MCF 10A (cell line): ENCODE results near the gene ENTPD7. TPM values are rescaled to one million over a fixed set of nuclear protein-coding genes. Genes with fewer than 3 reads are reported as not detected.
A peak's percentile ranks its signal among the peaks of the same experiment; 100 is the strongest.

ENCODE experiments used
- BruUV-seq: library from RNA; stranded (reverse); fragments of 400-500 nt; replicated peaks from 2 replicates; lab custom pipeline; 2021; lab: Mats Ljungman, UMichigan
- CTCF ChIA-PET: fragments of 300-600 bp; sonication (Branson Sonifier 250); formaldehyde crosslinking; extraction: SDS; loops from one replicate; lab custom pipeline; 2021; ENCODE audit warnings: antibody characterized with exemption, inconsistent platforms; lab: Yijun Ruan, JAX
- POLR2A ChIA-PET: fragments of 300-600, 350-650 bp; sonication (Branson Sonifier 250); formaldehyde crosslinking; extraction: SDS; loops from one replicate; lab custom pipeline; 2020; ENCODE audit warnings: antibody characterized with exemption, inconsistent platforms; lab: Yijun Ruan, JAX
- DNase-seq: peaks from one replicate; pipeline ENCODE4 v3.0.0-alpha.2; 2018; ENCODE audit not compliant: unreplicated experiment
- H3K27ac Mint-ChIP-seq: one replicate; pipeline ENCODE4 v1.8.0; 2022; ENCODE audit warnings: mild to moderate bottlenecking, low read depth, mixed read lengths; ENCODE audit not compliant: unreplicated experiment
- H3K27me3 Mint-ChIP-seq: one replicate; pipeline ENCODE4 v1.8.0; 2022; ENCODE audit warnings: mixed read lengths; ENCODE audit not compliant: insufficient read depth, unreplicated experiment
- H3K36me3 Mint-ChIP-seq: one replicate; pipeline ENCODE4 v1.8.0; 2022; ENCODE audit warnings: mild to moderate bottlenecking, moderate library complexity, mixed read lengths; ENCODE audit not compliant: insufficient read depth, unreplicated experiment
- H3K4me1 Mint-ChIP-seq: one replicate; pipeline ENCODE4 v1.8.0; 2022; ENCODE audit warnings: mixed read lengths; ENCODE audit not compliant: insufficient read depth, unreplicated experiment
- H3K4me3 Mint-ChIP-seq: one replicate; pipeline ENCODE4 v1.8.0; 2022; ENCODE audit warnings: mild to moderate bottlenecking, moderate library complexity, mixed read lengths; ENCODE audit not compliant: unreplicated experiment
- H3K9me3 Mint-ChIP-seq: one replicate; pipeline ENCODE4 v1.8.0; 2022; ENCODE audit warnings: mixed read lengths; ENCODE audit not compliant: unreplicated experiment
- CTCF ChIP-seq: fragments of 200-600 bp; IDR thresholded peaks from one replicate; pipeline ENCODE4 v1.8.0; 2022; ENCODE audit warnings: antibody characterized with exemption, mild to moderate bottlenecking; ENCODE audit not compliant: unreplicated experiment
- intact Hi-C: fragments of 100-400 bp; cut with micrococcal nuclease; formaldehyde crosslinking; loops from 2 replicates; pipeline ENCODE4 v1.14.1; 2022
- total RNA-seq: library from RNA; stranded (reverse); gene quantifications from 2 replicates; pipeline ENCODE4 v1.2.3, GENCODE V29; 2022

The ENTPD7 gene
- total RNA-seq, 1 experiment from 2014 or later, result 18.3 TPM

GRCh38 chr10:99665304-99665703 is 6.0 kb downstream of the ENTPD7 start:
- H3K4me1 Mint-ChIP-seq, result peaks cover 27% of the 10 kb centered on the region
- CTCF ChIA-PET, result interaction anchor here (0.6 to 1.1 kb wide), 4 partner anchors 34 to 116 kb away, joined by 3 to 4 read pairs (median 3); no protein-coding TSS in a partner anchor
- DNase-seq, result no peak
- no TSS peak for BruUV-seq
- H3K27ac Mint-ChIP-seq, result no peak overlapping the region
- TF ChIP-seq CTCF, result no peak
- H3K27me3 Mint-ChIP-seq, result no peaks in the 10 kb centered on the region
- no peaks in the 10 kb centered on the region for H3K9me3 Mint-ChIP-seq
- POLR2A ChIA-PET, result interaction anchor here (0.7 to 2.5 kb wide), 4 partner anchors 17 to 235 kb away, joined by 4 to 7 read pairs (median 4); partner anchors contain the start of gene GOT1
- peaks cover 67% of the 10 kb centered on the region for H3K36me3 Mint-ChIP-seq
- no peak overlapping the region for H3K4me3 Mint-ChIP-seq
- intact Hi-C loops, result no loop called here

- Mint-ChIP-seq H3K27me3 (no peaks in the 10 kb centered on the region), H3K4me1 (peaks cover 22% of the 10 kb centered on the region), H3K36me3 (peaks cover 64% of the 10 kb centered on the region), H3K4me3 (no peak overlapping the region), H3K9me3 (no peaks in the 10 kb centered on the region), H3K27ac (peak overlapping the region; percentile 69)
- no peak for TF ChIP-seq CTCF
- POLR2A ChIA-PET, result interaction anchor here (0.6 to 2.5 kb wide), 10 partner anchors 8 to 65 kb away, joined by 3 to 23 read pairs (median 4); partner anchors contain the start of genes COX15, CUTC, ENTPD7 and SLC25A28
- BruUV-seq, result no TSS peak
- peak; percentile 38 for DNase-seq
- CTCF ChIA-PET, result interaction anchor here (0.6 to 1.8 kb wide), 4 partner anchors 15 to 44 kb away, joined by 3 to 7 read pairs (median 6); no protein-coding TSS in a partner anchor
- intact Hi-C loops, result no loop called here
Measured at GRCh38 chr10:99667108-99667751, 7.9 kb downstream of the ENTPD7 start.

- CTCF ChIA-PET, result interaction anchor here (1.3 kb wide), 1 partner anchor 40 kb away, joined by 6 read pairs; no protein-coding TSS in a partner anchor
- Mint-ChIP-seq H3K27ac (no peak overlapping the region), H3K9me3 (no peaks in the 10 kb centered on the region), H3K27me3 (no peaks in the 10 kb centered on the region), H3K4me1 (peaks cover 11% of the 10 kb centered on the region), H3K36me3 (peaks cover 33% of the 10 kb centered on the region), H3K4me3 (no peak overlapping the region)
- intact Hi-C loops, result no loop called here
- no TSS peak for BruUV-seq
- DNase-seq, result no peak
- POLR2A ChIA-PET, result interaction anchor here (0.7 to 1.9 kb wide), 5 partner anchors 10 to 314 kb away, joined by 3 to 7 read pairs (median 3); partner anchors contain the start of gene SLC25A28
- TF ChIP-seq CTCF, result no peak
Measured at GRCh38 chr10:99671386-99671785, 12.1 kb downstream of the ENTPD7 start.

GRCh38 chr10:99672884-99673283 is 13.6 kb downstream of the ENTPD7 start:
- Mint-ChIP-seq H3K27me3 (no peaks in the 10 kb centered on the region), H3K27ac (no peak overlapping the region), H3K36me3 (peaks cover 23% of the 10 kb centered on the region), H3K9me3 (no peaks in the 10 kb centered on the region), H3K4me1 (no peaks in the 10 kb centered on the region), H3K4me3 (no peak overlapping the region)
- ChIA-PET CTCF (interaction anchor here (0.6 to 1.3 kb wide), 3 partner anchors 42 to 1967 kb away, joined by 3 to 6 read pairs (median 3); no protein-coding TSS in a partner anchor), POLR2A (interaction anchor here (0.6 to 1.9 kb wide), 3 partner anchors 12 to 53 kb away, joined by 3 to 7 read pairs (median 3); partner anchors contain the start of genes ENTPD7 and SLC25A28)
- no TSS peak for BruUV-seq
- no peak for TF ChIP-seq CTCF
- intact Hi-C loops, result no loop called here
- no peak for DNase-seq
